Ovary (tissue), 9 donors: Measurements from ENCODE around the gene ANKRD39. TPM values are rescaled to one million over a fixed set of nuclear protein-coding genes. Genes with fewer than 3 reads are reported as not detected.

Experiments
- DNase-seq, 5 donors: peaks; one replicate each; pipeline ENCODE4 v3.0.0-alpha.2; 2019 to 2020
- H3K27ac ChIP-seq, 2 donors: fragments of 200-600 bp; one replicate each; pipeline versions ENCODE4 v1.5.1 to v1.8.0; 2019 to 2022
- H3K27me3 ChIP-seq: fragments of 200-600 bp; one replicate; pipeline ENCODE4 v1.8.0; 2022
- H3K36me3 ChIP-seq: fragments of 200-600 bp; sonication (generic); one replicate; pipeline ENCODE4 v1.5.1; 2019
- H3K4me1 ChIP-seq: one replicate; pipeline ENCODE4 v1.8.1; 2013; ENCODE audit warnings: mild to moderate bottlenecking, moderate library complexity; ENCODE audit not compliant: insufficient read depth
- H3K4me3 ChIP-seq: fragments of 200-600 bp; sonication (generic); one replicate; pipeline ENCODE4 v1.5.1; 2017
- H3K9me3 ChIP-seq, 2 donors: fragments of 200-600 bp in 1 of 2; sonication (generic) in 1 of 2; one replicate each; pipeline versions ENCODE4 v1.5.1 to v1.8.1; 2013 to 2019; ENCODE audit warnings: mild to moderate bottlenecking in 1 of 2, moderate library complexity in 1 of 2
- CTCF ChIP-seq, 3 donors: fragments of 450-650 bp in 2 of 3; fragments of 200-600 bp in 1 of 3; IDR thresholded peaks; one replicate each; pipeline versions ENCODE4 v1.5.1 to v1.8.0; 2016 to 2022; ENCODE audit warnings: antibody characterized with exemption in 3 of 3, mild to moderate bottlenecking in 1 of 3
- EP300 ChIP-seq: sonication (generic); formaldehyde crosslinking; IDR thresholded peaks from one replicate; pipeline ENCODE4 v1.6.1; 2017; ENCODE audit warnings: antibody characterized with exemption
- POLR2A ChIP-seq: fragments of 450-650 bp; IDR thresholded peaks from one replicate; pipeline ENCODE4 v1.6.1; 2017; ENCODE audit warnings: antibody characterized with exemption, mild to moderate bottlenecking, moderate library complexity
- WGBS, 3 donors: extraction: QIAGEN DNeasy Blood & Tissue Kit in 1 of 3; methylation state at CpG; one replicate each; pipeline versions ENCODE4 v1.1.5 to v1.1.7; 2013 to 2017; 5-methylcytosine and 5-hydroxymethylcytosine counted together
- intact Hi-C, 4 donors: fragments of 100-400 bp; cut with DNase I; formaldehyde crosslinking; loops; one replicate each; pipeline versions ENCODE4 v1.11.0 to v1.15.1; 2022 to 2023
- polyA plus RNA-seq, 2 donors: library from polyadenylated mRNA; stranded (reverse); fragments of 200-250 nt in 1 of 2; fragments of 350-450 nt in 1 of 2; fragmentation: Illumina TruSeq in 1 of 2; extraction: RNeasy Lipid Tissue Mini Kit (QIAGEN cat#74804) in 1 of 2; gene quantifications; one replicate each; pipeline ENCODE4 v1.2.3, GENCODE V29; 2013 to 2014
- total RNA-seq, 7 donors: library from RNA; depleted of rRNA in 2 of 7; stranded (reverse); fragments of >200 nt in 2 of 7; fragmentation: NEBNext Ultra II Directional in 3 of 7; extraction: Animal tissue kit (Norgen Biotek cat#: 25700) in 3 of 7; gene quantifications; one replicate each; pipeline versions ENCODE4 v1.1.0 to v1.2.4, GENCODE V29; 2016 to 2023
- donor health status: DM: no; HTN: no; CAD: no; lungs with moderate emphysema.
- donor health status: DM: no; HTN: no; CAD: no.
- donor health status: Bipolar disorder and iron deficiency.
- donor health status: DM: yes; HTN: yes; CAD: no.
- donor health status: DM: no; HTN: no; CAD: no.
- donor health status: DM: yes; HTN: yes; CAD: no.

The ANKRD39 gene
- total and polyA plus RNA-seq, 9 donors: 2.6 to 14.7 (median 12.7) TPM

DNA sequence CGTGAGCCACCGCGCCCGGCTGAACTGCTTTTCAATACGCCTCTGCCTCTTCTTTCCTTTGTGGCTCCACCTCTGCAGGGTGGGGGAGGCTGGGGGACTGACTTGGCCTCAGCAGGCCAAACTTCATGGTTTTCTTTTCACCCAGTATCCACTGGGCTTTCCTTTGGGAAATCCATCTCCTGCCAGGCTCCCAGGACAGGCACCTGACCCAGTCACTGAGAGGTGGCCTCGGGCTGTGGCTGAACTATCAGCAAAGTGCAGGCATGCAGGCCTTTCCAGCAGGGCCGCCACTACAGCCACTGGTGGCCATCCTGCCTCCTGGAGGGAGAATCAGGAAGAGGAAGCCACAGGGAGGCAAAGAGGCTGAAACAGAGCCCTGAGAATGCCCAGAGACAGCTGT, 45.5 kb upstream of the ANKRD39 start:
- no peaks in the 10 kb centered on the region for H3K36me3 ChIP-seq
- intact Hi-C loops: loop anchor here in 1 of 4 donors (10.0 kb wide), 1 partner anchor 51 kb away; no protein-coding TSS in a partner anchor
- TF ChIP-seq EP300 (no peak), POLR2A (no peak), CTCF (IDR thresholded peaks at IDR 0.05) (no peak)
- H3K4me1 ChIP-seq: peaks cover 18% of the 10 kb centered on the region
- DNase-seq: no peak
- no peaks in the 10 kb centered on the region for H3K9me3 ChIP-seq
- H3K27ac ChIP-seq: no peak overlapping the region
- H3K4me3 ChIP-seq: no peak overlapping the region
- H3K27me3 ChIP-seq: no peaks in the 10 kb centered on the region
- WGBS, 3 donors: 88 to 93% (median 90%) methylated on average over 7 of the region's 7 CpGs

DNA sequence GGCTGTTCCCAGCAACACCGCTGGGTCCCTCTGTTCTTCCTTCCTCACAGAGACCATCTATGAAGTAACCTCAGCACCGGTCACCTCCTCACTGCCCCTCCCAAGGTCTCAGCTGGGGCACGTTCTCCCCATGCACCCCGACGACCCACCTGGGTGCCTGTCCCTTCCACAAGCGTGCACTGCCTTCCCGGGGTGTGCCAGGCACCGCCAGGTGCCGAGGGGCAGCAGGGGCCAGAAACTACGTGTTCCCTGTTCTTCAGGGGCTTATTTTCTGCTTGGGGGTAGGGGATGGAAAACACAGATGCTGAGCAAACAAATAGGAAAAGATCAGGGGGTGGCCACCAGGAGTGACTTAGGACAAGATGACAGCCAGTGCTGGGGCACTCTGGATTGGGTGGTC, 42.4 kb upstream of the ANKRD39 start:
- no peak for DNase-seq
- Histone ChIP-seq H3K27me3 (no peaks in the 10 kb centered on the region), H3K36me3 (no peaks in the 10 kb centered on the region), H3K27ac (no peak overlapping the region), H3K4me1 (peaks cover 13% of the 10 kb centered on the region), H3K4me3 (no peak overlapping the region), H3K9me3 (no peaks in the 10 kb centered on the region)
- WGBS, 3 donors: 79 to 91% (median 89%) methylated on average over 10 of the region's 10 CpGs
- TF ChIP-seq CTCF (IDR thresholded peaks at IDR 0.05) (no peak), EP300 (no peak)
- intact Hi-C loops: loop anchor here in 1 of 4 donors (10.0 kb wide), 1 partner anchor 55 kb away; no protein-coding TSS in a partner anchor

DNA sequence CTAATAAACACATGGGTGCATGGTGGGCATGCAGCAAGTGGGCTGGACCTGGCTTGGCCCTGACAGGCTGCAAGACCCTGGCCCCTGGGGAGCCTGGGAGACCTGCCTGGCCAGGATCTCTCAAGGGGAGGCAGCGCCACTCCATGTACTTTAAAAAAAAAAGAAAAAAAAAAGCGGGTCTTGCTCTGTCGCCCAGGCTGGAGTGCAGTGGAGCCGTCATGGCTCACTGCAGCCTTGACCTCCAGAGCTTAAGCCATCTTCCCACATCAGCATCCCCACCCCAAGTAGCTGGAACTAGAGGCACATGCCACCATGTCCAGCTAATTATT, 41.6 kb upstream of the ANKRD39 start:
- Histone ChIP-seq H3K4me1 (peaks cover 14% of the 10 kb centered on the region), H3K9me3 (no peaks in the 10 kb centered on the region), H3K36me3 (no peaks in the 10 kb centered on the region), H3K27ac (no peak overlapping the region), H3K4me3 (no peak overlapping the region), H3K27me3 (no peaks in the 10 kb centered on the region)
- DNase-seq: no peak
- intact Hi-C loops: no loop called here
- WGBS, 3 donors: 65 to 69% (median 66%) methylated on average over 4 of the region's 4 CpGs
- TF ChIP-seq CTCF (IDR thresholded peaks at IDR 0.05) (no peak), POLR2A (no peak), EP300 (no peak)

DNA sequence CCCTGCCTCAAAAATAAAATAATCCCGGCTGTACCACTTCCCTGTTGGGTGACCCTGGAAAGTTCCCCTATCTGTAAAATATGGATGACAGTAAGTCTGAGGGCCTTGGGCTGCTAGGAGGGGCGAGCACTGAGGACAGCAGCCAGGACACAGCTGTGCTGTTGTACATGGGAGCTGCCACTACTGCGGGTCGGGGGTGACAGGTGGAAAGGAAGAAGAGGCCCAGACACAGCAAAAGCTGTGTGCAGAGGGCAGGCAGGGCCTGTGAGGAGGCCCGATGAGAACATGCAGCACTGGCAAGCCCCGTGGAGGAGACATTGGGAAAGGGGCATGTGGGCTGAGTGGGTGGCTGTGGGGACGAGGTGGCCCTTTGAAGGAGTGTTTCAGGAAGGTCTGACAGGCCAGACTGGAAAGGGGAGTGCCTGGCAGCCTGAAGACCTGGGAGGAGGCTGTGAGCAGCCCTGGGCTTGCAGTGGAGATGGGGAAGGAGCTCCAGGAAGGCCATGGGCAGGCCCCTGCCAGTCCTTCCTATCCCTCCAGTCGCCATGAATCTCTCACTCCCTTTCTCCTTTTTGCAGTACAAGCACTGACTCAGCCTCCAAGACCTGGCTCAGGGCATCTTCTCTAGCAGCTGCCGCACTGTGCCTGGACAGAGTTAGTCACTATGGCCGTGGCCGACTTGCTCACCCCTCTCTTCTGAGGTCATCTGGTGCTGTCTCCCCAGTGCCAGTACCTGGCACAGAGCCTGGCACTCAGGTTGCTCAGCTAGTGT, 41.0 kb upstream of the ANKRD39 start:
- DNase-seq: no peak
- Histone ChIP-seq H3K4me1 (peaks cover 14% of the 10 kb centered on the region), H3K27ac (no peak overlapping the region), H3K36me3 (no peaks in the 10 kb centered on the region), H3K9me3 (no peaks in the 10 kb centered on the region), H3K4me3 (no peak overlapping the region), H3K27me3 (no peaks in the 10 kb centered on the region)
- 72 to 77% (median 76%) methylated on average over 11 of the region's 11 CpGs for WGBS, 3 donors
- intact Hi-C loops: no loop called here
- TF ChIP-seq POLR2A (no peak), EP300 (no peak), CTCF (IDR thresholded peaks at IDR 0.05) (no peak)
